CD4-positive, alpha-beta T cell (primary cell): ENCODE results near the gene JADE3. TPM values are rescaled to one million over a fixed set of nuclear protein-coding genes. Genes with fewer than 3 reads are reported as not detected.

Source experiments
- ATAC-seq: fragments of 200-7000 bp; cut with Tn5 transposase; one replicate; pipeline ENCODE4 v1.10.0; 2022; ENCODE audit warnings: mild to moderate bottlenecking; ENCODE audit not compliant: poor library complexity
- CTCF ChIA-PET: fragments of 350-600 bp; sonication (Branson Sonifier 250); formaldehyde crosslinking; loops from one replicate; lab custom pipeline; 2021; ENCODE audit warnings: antibody characterized with exemption, inconsistent platforms; lab: Charles Lee
- POLR2A ChIA-PET: fragments of 350-600 bp; sonication (Branson Sonifier 250); formaldehyde crosslinking; loops from one replicate; lab custom pipeline; 2021; ENCODE audit warnings: antibody characterized with exemption, inconsistent platforms; lab: Charles Lee
- DNase-seq, 14 experiments: peaks; one replicate each; pipeline ENCODE4 v3.0.0-alpha.2; 2013 to 2020; ENCODE audit warnings: mixed read lengths in 2 of 14
- H3K27ac ChIP-seq, 2 donors: one replicate each; pipeline versions ENCODE4 v1.5.1 to v1.7.0; 2013; ENCODE audit warnings: low read length in 2 of 2, low read depth in 1 of 2, mild to moderate bottlenecking in 1 of 2
- H3K27me3 ChIP-seq, 2 experiments: 1 replicate in 1 of 2; 2 replicates in 1 of 2; pipeline versions ENCODE4 v1.6.1 to v1.7.0; 2013; ENCODE audit warnings: low read length in 2 of 2, control low read depth in 1 of 2, mild to moderate bottlenecking in 1 of 2, moderate library complexity in 1 of 2; ENCODE audit not compliant: insufficient read depth in 2 of 2, control insufficient read depth in 1 of 2
- H3K36me3 ChIP-seq: one replicate; pipeline ENCODE4 v1.6.1; 2013; ENCODE audit warnings: low read length, control low read depth; ENCODE audit not compliant: insufficient read depth
- H3K4me1 ChIP-seq: one replicate; pipeline ENCODE4 v1.6.1; 2013; ENCODE audit warnings: low read length, control low read depth; ENCODE audit not compliant: insufficient read depth
- H3K4me3 ChIP-seq: one replicate; pipeline ENCODE4 v1.5.1; 2013; ENCODE audit warnings: mild to moderate bottlenecking, low read length, moderate library complexity
- H3K9me3 ChIP-seq, 2 experiments: 1 replicate in 1 of 2; 2 replicates in 1 of 2; pipeline versions ENCODE4 v1.6.1 to v1.7.0; 2013; ENCODE audit warnings: low read length in 2 of 2, mild to moderate bottlenecking in 2 of 2, control low read depth in 1 of 2, moderate library complexity in 1 of 2; ENCODE audit not compliant: control insufficient read depth in 1 of 2, insufficient read depth in 1 of 2
- H3K27ac Mint-ChIP-seq: one replicate; pipeline ENCODE4 v1.8.0; 2020; ENCODE audit warnings: mixed read lengths
- H3K27me3 Mint-ChIP-seq: one replicate; pipeline ENCODE4 v1.8.0; 2021; ENCODE audit warnings: mixed read lengths
- H3K36me3 Mint-ChIP-seq: one replicate; pipeline ENCODE4 v1.8.0; 2021; ENCODE audit warnings: low read depth, mixed read lengths
- H3K4me1 Mint-ChIP-seq: one replicate; pipeline ENCODE4 v1.8.0; 2021; ENCODE audit warnings: low read depth, mixed read lengths
- H3K4me3 Mint-ChIP-seq: one replicate; pipeline ENCODE4 v1.8.0; 2020; ENCODE audit warnings: mild to moderate bottlenecking, mixed read lengths
- H3K9me3 Mint-ChIP-seq: one replicate; pipeline ENCODE4 v1.8.0; 2020; ENCODE audit warnings: mixed read lengths
- intact Hi-C, 2 experiments: fragments of 100-400 bp; cut with DNase I in 1 of 2; cut with micrococcal nuclease in 1 of 2; formaldehyde crosslinking; loops; one replicate each; pipeline versions ENCODE4 v1.15.1 to v1.9.0; 2023 to 2025; cut with DNase I, micrococcal nuclease
- total RNA-seq, 174 experiments: library from RNA in 2 of 174; stranded (reverse) in 2 of 174; gene quantifications; one replicate each; pipeline ENCODE4 v1.2.3 and lab custom pipeline; 2021 to 2026
- TF ChIP-seq, protein P1 (sequence below): fragments of 200-600 bp; IDR thresholded peaks from one replicate; pipeline ENCODE4 v1.8.0; 2022; ENCODE audit warnings: antibody characterized with exemption, mild to moderate bottlenecking

The JADE3 gene
- total RNA-seq, 2 experiments from 2014 or later, result 0.05 to 0.20 TPM

DNA sequence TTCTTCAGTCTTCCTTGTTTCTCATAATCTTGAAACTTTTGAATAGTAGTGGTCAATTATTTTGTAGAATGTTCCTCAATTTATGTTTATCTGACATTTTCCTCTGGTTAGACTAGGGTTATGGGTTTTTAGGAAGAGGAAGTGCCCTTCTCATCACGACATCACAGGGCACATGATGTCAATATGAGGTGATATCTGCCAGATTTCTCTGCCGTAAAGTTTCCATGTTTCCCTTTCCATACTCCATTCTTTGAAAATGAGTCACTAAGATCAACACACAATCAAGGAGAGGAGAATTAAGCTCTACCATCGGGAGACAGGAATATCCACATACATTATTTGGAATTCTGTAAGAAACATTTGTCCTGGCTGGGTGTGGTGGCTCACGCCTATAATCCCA lies 46.9 kb upstream of the JADE3 start:
- TF ChIP-seq, protein P1, sequence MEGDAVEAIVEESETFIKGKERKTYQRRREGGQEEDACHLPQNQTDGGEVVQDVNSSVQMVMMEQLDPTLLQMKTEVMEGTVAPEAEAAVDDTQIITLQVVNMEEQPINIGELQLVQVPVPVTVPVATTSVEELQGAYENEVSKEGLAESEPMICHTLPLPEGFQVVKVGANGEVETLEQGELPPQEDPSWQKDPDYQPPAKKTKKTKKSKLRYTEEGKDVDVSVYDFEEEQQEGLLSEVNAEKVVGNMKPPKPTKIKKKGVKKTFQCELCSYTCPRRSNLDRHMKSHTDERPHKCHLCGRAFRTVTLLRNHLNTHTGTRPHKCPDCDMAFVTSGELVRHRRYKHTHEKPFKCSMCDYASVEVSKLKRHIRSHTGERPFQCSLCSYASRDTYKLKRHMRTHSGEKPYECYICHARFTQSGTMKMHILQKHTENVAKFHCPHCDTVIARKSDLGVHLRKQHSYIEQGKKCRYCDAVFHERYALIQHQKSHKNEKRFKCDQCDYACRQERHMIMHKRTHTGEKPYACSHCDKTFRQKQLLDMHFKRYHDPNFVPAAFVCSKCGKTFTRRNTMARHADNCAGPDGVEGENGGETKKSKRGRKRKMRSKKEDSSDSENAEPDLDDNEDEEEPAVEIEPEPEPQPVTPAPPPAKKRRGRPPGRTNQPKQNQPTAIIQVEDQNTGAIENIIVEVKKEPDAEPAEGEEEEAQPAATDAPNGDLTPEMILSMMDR, result no peak
- ATAC-seq (no peak), DNase-seq (peak in 2 of 14 experiments; percentile 14 to 17)
- H3K27me3 ChIP-seq, result no peaks in the 10 kb centered on the region
- no peaks in the 10 kb centered on the region for H3K36me3 ChIP-seq
- H3K27ac ChIP-seq, result no peak overlapping the region
- ChIA-PET CTCF (no interaction called here), POLR2A (no interaction called here)
- Mint-ChIP-seq H3K27me3 (no peaks in the 10 kb centered on the region), H3K4me1 (no peaks in the 10 kb centered on the region), H3K36me3 (peaks cover 40% of the 10 kb centered on the region), H3K4me3 (no peak overlapping the region), H3K9me3 (no peaks in the 10 kb centered on the region), H3K27ac (no peak overlapping the region)
- no peaks in the 10 kb centered on the region for H3K4me1 ChIP-seq
- no peaks in the 10 kb centered on the region for H3K9me3 ChIP-seq
- H3K4me3 ChIP-seq, result no peak overlapping the region
- intact Hi-C loops, result no loop called here

DNA sequence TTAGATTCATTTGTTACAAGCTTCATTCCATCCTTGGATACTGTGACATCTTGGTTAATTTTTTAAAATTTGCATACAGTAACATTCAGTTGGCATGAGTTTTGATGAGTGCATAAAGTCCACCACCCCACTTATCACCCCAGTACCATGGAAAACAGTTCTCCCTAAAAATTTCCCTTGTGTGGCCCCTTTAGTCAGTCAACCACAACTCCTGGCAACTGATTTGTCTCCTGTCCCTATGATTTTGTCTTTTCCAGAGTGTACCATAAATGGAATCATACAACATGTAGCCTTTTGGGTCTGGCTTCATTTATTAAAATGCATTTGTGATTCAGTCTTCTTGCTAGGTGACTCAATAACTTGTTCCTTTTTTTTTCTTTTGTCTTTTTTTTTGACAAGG lies 45.5 kb upstream of the JADE3 start:
- no peak overlapping the region for H3K27ac Mint-ChIP-seq
- no peak overlapping the region for H3K4me3 ChIP-seq
- H3K4me3 Mint-ChIP-seq, result no peak overlapping the region
- no peaks in the 10 kb centered on the region for H3K4me1 Mint-ChIP-seq
- H3K27me3 Mint-ChIP-seq, result no peaks in the 10 kb centered on the region
- no peaks in the 10 kb centered on the region for H3K4me1 ChIP-seq
- ATAC-seq, result no peak
- H3K9me3 ChIP-seq, result no peaks in the 10 kb centered on the region
- TF ChIP-seq, protein P1, result no peak
- ChIA-PET POLR2A (no interaction called here), CTCF (no interaction called here)
- intact Hi-C loops, result no loop called here
- DNase-seq, result no peak
- no peaks in the 10 kb centered on the region for H3K9me3 Mint-ChIP-seq
- no peak overlapping the region for H3K27ac ChIP-seq
- no peaks in the 10 kb centered on the region for H3K27me3 ChIP-seq
- no peaks in the 10 kb centered on the region for H3K36me3 ChIP-seq
- peaks cover 34% of the 10 kb centered on the region for H3K36me3 Mint-ChIP-seq

DNA sequence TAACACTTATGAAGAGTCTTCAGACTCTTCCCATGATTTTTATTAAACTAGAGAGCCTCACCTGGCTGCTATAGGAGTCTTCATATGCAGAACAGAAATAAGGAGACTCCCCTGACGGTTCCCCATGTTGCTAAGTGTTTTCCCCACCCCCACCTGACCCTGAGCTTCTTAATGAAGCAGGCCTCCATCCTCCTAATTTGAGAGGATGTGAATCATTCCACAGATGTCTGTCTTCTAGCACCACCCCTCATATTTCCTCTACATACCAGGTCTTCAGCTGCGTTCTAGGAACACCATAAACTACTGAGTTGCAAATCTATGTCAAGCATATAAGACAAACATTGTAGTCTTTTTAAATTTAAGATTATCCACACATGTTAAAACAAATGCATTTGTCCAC lies 38.5 kb upstream of the JADE3 start:
- H3K27me3 ChIP-seq, result no peaks in the 10 kb centered on the region
- no peak overlapping the region for H3K4me3 Mint-ChIP-seq
- no peaks in the 10 kb centered on the region for H3K9me3 Mint-ChIP-seq
- DNase-seq (no peak), ATAC-seq (no peak)
- CTCF ChIA-PET, result no interaction called here
- intact Hi-C loops, result no loop called here
- H3K4me3 ChIP-seq, result no peak overlapping the region
- H3K36me3 Mint-ChIP-seq, result peaks cover 11% of the 10 kb centered on the region
- POLR2A ChIA-PET, result no interaction called here
- TF ChIP-seq, protein P1, result no peak
- H3K27me3 Mint-ChIP-seq, result no peaks in the 10 kb centered on the region
- no peaks in the 10 kb centered on the region for H3K4me1 ChIP-seq
- no peaks in the 10 kb centered on the region for H3K4me1 Mint-ChIP-seq
- H3K9me3 ChIP-seq, result no peaks in the 10 kb centered on the region
- H3K27ac Mint-ChIP-seq, result no peak overlapping the region
- no peak overlapping the region for H3K27ac ChIP-seq
- H3K36me3 ChIP-seq, result no peaks in the 10 kb centered on the region
